K562 (cell line): Measurements from ENCODE around the gene LY6G6F. TPM values are rescaled to one million over a fixed set of nuclear protein-coding genes. Genes with fewer than 3 reads are reported as not detected.

Source experiments
- BDP1 ChIP-seq: IDR thresholded peaks from 3 replicates; pipeline ENCODE4 v1.6.1; 2011; ENCODE audit not compliant: insufficient read length, insufficient read depth
- CBX3 ChIP-seq, 2 experiments: IDR thresholded peaks; 1 replicate in 1 of 2; 2 replicates in 1 of 2; pipeline ENCODE4 v1.6.1; 2012; ENCODE audit warnings: inconsistent platforms in 2 of 2, low read length in 2 of 2, borderline replicate concordance in 1 of 2, control low read depth in 1 of 2
- CC2D1A ChIP-seq: fragments of 450-650 bp; IDR thresholded peaks from 2 replicates; pipeline ENCODE4 v1.6.1; 2017; ENCODE audit warnings: mild to moderate bottlenecking
- FOXA1 ChIP-seq: fragments of 450-650 bp; IDR thresholded peaks from 2 replicates; pipeline ENCODE4 v1.6.1; 2016; ENCODE audit warnings: mild to moderate bottlenecking, borderline replicate concordance
- GATAD2B ChIP-seq: fragments of 450-650 bp; IDR thresholded peaks from 2 replicates; pipeline ENCODE4 v1.6.1; 2017; ENCODE audit warnings: mild to moderate bottlenecking, borderline replicate concordance
- HNRNPL ChIP-seq: fragments of 200-400 bp; formaldehyde crosslinking; IDR thresholded peaks from 2 replicates; pipeline ENCODE4 v1.6.1; 2017; ENCODE audit warnings: low read depth, mild to moderate bottlenecking, low read length
- MED1 ChIP-seq: sonication (generic); formaldehyde crosslinking; IDR thresholded peaks from 2 replicates; pipeline ENCODE4 v1.8.1; 2023; ENCODE audit warnings: missing genetic modification reagents, borderline replicate concordance
- PURB ChIP-seq: sonication (generic); formaldehyde crosslinking; IDR thresholded peaks from 2 replicates; pipeline ENCODE4 v1.9.0; 2021; ENCODE audit warnings: low read depth, mild to moderate bottlenecking, missing genetic modification reagents
- SAFB2 ChIP-seq: fragments of 200-400 bp; formaldehyde crosslinking; IDR thresholded peaks from 2 replicates; pipeline ENCODE4 v1.6.1; 2018; ENCODE audit warnings: borderline replicate concordance, low read length, low read depth, moderate library complexity; ENCODE audit not compliant: severe bottlenecking
- SP2 ChIP-seq: IDR thresholded peaks from 2 replicates; pipeline ENCODE4 v1.6.1; 2011; ENCODE audit warnings: mild to moderate bottlenecking, low read depth, low read length, moderate library complexity; ENCODE audit not compliant: poor library complexity, severe bottlenecking; ENCODE audit errors: extremely low read depth
- TEAD1 ChIP-seq, 2 experiments: fragments of 450-650 bp in 1 of 2; sonication (generic) in 1 of 2; formaldehyde crosslinking; IDR thresholded peaks; 2 replicates each; pipeline versions ENCODE4 v1.4.0 to v1.8.0; 2020 to 2022; ENCODE audit warnings: mild to moderate bottlenecking in 2 of 2, missing genetic modification reagents in 1 of 2
- ZC3H11A ChIP-seq: IDR thresholded peaks from 2 replicates; pipeline ENCODE4 v1.6.1; 2012; ENCODE audit warnings: low read depth, low read length, improper control_type of control experiment
- ZNF174 ChIP-seq: fragments of 250-450 bp; sonication (Bioruptor Pico); IDR thresholded peaks from 2 replicates; pipeline ENCODE4 v1.4.0; 2020; ENCODE audit warnings: mild to moderate bottlenecking
- ZNF197 ChIP-seq: fragments of 200-800 bp; sonication (Bioruptor generic); IDR thresholded peaks from 2 replicates; pipeline ENCODE4 v1.6.1; 2016; ENCODE audit warnings: low read depth, missing genetic modification characterization, missing compliant biosample characterization
- ZNF408 ChIP-seq: fragments of 250-450 bp; sonication (Bioruptor Pico); IDR thresholded peaks from 2 replicates; pipeline ENCODE4 v1.4.0; 2020; ENCODE audit warnings: low read depth, mild to moderate bottlenecking, moderate library complexity
- ZNF431 ChIP-seq: sonication (generic); formaldehyde crosslinking; IDR thresholded peaks from 2 replicates; pipeline ENCODE4 v1.8.0; 2022; ENCODE audit warnings: mild to moderate bottlenecking, missing genetic modification reagents
- ZNF699 ChIP-seq: fragments of 250-450 bp; sonication (Bioruptor Pico); IDR thresholded peaks from 2 replicates; pipeline ENCODE4 v1.8.0; 2021; ENCODE audit warnings: mild to moderate bottlenecking, moderate library complexity; ENCODE audit not compliant: insufficient replicate concordance
- polyA plus RNA-seq, 8 experiments: library from polyadenylated mRNA; depleted of rRNA in 4 of 8; stranded (reverse) in 5 of 8; unstranded in 3 of 8; fragments of >200 nt; fragmentation: Nextera tagmentation in 2 of 8; fragmentation: Illumina TruSeq in 1 of 8; extraction: Ambion mirVana in 2 of 8; extraction: Trizol in 1 of 8; gene quantifications; 2 replicates each; pipeline versions ENCODE4 v1.2.1 to v1.2.3, GENCODE V29; 2011 to 2014; ENCODE audit warnings: inconsistent platforms in 1 of 8, missing spikeins in 1 of 8
- total RNA-seq, 7 experiments: library from RNA; depleted of rRNA in 6 of 7; stranded (reverse); fragments of >200 nt in 6 of 7; fragmentation: Illumina TruSeq in 2 of 7; extraction: Trizol in 2 of 7; gene quantifications; 2 replicates each; pipeline versions ENCODE4 v1.2.1 to v1.2.3, GENCODE V29; 2011 to 2021; ENCODE audit warnings: low replicate concordance in 1 of 7
- TF ChIP-seq, protein P1 (sequence below): IDR thresholded peaks from 2 replicates; pipeline ENCODE4 v1.6.1; 2011; ENCODE audit not compliant: insufficient read length; ENCODE audit errors: extremely low read depth
- TF ChIP-seq, protein P2 (sequence below): sonication (generic); formaldehyde crosslinking; IDR thresholded peaks from 2 replicates; pipeline ENCODE4 v1.9.0; 2022; ENCODE audit warnings: mild to moderate bottlenecking, missing genetic modification reagents
- TF ChIP-seq, protein P3 (sequence below): fragments of 450-650 bp; IDR thresholded peaks from 2 replicates; pipeline ENCODE4 v1.6.1; 2016; ENCODE audit warnings: antibody characterized with exemption
- TF ChIP-seq, protein P4 (sequence below): sonication (generic); formaldehyde crosslinking; IDR thresholded peaks from 2 replicates; pipeline ENCODE4 v1.8.0; 2022; ENCODE audit warnings: missing genetic modification reagents, mild to moderate bottlenecking, borderline replicate concordance
- TF ChIP-seq, protein P5 (sequence below): fragments of 450-650 bp; conservative IDR thresholded peaks from 2 replicates; pipeline ENCODE4 v1.6.1; 2016; ENCODE audit warnings: missing genetic modification characterization, low read depth, mild to moderate bottlenecking, control low read depth, missing compliant biosample characterization
- TF ChIP-seq, protein P6 (sequence below): fragments of 450-650 bp; IDR thresholded peaks from 2 replicates; pipeline ENCODE4 v1.6.1; 2016; ENCODE audit warnings: missing biosample characterization, missing genetic modification characterization

LY6G6F gene
- total and polyA plus RNA-seq, 9 of the 15 experiments (the other 6 are each of a cell fraction or from before 2014, with no cell fraction given) = 0.14 to 0.50 (median 0.28) TPM; not detected in 2

DNA sequence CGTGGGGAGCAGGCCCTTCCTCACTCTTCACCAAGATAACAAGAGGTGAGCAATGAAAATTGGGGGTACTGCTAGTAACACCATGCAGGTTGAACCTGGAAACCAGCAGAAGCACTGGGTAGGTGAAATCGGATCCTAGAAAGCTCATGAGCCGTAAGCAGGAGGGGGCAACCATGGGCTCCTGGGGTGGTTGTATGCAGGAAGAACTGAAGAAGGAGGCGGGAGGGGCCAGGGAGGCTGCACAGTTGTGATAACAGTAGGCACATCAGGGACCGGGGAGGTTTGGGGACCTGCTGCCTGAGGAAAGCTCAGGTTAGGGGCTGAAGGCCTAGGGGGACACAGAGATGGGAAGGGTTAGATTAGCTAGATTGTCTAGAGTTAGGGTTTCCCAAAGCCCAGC is 20.2 kb upstream of the LY6G6F start (continued):
- TF ChIP-seq GATAD2B = no peak
- TF ChIP-seq, protein P1, sequence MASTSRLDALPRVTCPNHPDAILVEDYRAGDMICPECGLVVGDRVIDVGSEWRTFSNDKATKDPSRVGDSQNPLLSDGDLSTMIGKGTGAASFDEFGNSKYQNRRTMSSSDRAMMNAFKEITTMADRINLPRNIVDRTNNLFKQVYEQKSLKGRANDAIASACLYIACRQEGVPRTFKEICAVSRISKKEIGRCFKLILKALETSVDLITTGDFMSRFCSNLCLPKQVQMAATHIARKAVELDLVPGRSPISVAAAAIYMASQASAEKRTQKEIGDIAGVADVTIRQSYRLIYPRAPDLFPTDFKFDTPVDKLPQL = no peak
- TF ChIP-seq, protein P2, sequence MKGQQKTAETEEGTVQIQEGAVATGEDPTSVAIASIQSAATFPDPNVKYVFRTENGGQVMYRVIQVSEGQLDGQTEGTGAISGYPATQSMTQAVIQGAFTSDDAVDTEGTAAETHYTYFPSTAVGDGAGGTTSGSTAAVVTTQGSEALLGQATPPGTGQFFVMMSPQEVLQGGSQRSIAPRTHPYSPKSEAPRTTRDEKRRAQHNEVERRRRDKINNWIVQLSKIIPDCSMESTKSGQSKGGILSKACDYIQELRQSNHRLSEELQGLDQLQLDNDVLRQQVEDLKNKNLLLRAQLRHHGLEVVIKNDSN (CRISPR knock-in tag) = 0 out of 2 replicates have a peak, but pooled peaks have one; percentile 29
- TF ChIP-seq, protein P3, sequence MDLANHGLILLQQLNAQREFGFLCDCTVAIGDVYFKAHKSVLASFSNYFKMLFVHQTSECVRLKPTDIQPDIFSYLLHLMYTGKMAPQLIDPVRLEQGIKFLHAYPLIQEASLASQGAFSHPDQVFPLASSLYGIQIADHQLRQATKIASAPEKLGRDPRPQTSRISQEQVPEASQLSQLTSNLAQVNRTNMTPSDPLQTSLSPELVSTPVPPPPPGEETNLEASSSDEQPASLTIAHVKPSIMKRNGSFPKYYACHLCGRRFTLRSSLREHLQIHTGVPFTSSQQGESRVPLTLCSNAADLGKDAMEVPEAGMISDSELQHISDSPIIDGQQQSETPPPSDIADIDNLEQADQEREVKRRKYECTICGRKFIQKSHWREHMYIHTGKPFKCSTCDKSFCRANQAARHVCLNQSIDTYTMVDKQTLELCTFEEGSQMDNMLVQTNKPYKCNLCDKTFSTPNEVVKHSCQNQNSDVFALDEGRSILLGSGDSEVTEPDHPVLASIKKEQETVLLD = peak; percentile 51; the same call in 1 of the 2 replicates
- no peak for TF ChIP-seq CC2D1A
- TF ChIP-seq ZNF197 (CRISPR knock-in tag) = no peak
- no peak for TF ChIP-seq SP2
- TF ChIP-seq ZNF699 (CRISPR knock-in tag) = no peak
- TF ChIP-seq SAFB2 = no peak
- TF ChIP-seq ZC3H11A = no peak
- TF ChIP-seq, protein P4, sequence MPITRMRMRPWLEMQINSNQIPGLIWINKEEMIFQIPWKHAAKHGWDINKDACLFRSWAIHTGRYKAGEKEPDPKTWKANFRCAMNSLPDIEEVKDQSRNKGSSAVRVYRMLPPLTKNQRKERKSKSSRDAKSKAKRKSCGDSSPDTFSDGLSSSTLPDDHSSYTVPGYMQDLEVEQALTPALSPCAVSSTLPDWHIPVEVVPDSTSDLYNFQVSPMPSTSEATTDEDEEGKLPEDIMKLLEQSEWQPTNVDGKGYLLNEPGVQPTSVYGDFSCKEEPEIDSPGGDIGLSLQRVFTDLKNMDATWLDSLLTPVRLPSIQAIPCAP (CRISPR knock-in tag) = 0 out of 2 replicates have a peak, but pooled peaks have one; percentile 56
- TF ChIP-seq ZNF174 = no peak
- no peak for TF ChIP-seq TEAD1 (CRISPR knock-in tag; IDR thresholded peaks at IDR 0.05)
- no peak for TF ChIP-seq PURB (CRISPR knock-in tag)
- TF ChIP-seq, protein P5, sequence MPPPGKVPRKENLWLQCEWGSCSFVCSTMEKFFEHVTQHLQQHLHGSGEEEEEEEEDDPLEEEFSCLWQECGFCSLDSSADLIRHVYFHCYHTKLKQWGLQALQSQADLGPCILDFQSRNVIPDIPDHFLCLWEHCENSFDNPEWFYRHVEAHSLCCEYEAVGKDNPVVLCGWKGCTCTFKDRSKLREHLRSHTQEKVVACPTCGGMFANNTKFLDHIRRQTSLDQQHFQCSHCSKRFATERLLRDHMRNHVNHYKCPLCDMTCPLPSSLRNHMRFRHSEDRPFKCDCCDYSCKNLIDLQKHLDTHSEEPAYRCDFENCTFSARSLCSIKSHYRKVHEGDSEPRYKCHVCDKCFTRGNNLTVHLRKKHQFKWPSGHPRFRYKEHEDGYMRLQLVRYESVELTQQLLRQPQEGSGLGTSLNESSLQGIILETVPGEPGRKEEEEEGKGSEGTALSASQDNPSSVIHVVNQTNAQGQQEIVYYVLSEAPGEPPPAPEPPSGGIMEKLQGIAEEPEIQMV (tag) = no peak
- no peak for TF ChIP-seq ZNF431 (CRISPR knock-in tag)
- no peak for TF ChIP-seq HNRNPL
- TF ChIP-seq BDP1 = no peak
- TF ChIP-seq FOXA1 = no peak
- TF ChIP-seq, protein P6, sequence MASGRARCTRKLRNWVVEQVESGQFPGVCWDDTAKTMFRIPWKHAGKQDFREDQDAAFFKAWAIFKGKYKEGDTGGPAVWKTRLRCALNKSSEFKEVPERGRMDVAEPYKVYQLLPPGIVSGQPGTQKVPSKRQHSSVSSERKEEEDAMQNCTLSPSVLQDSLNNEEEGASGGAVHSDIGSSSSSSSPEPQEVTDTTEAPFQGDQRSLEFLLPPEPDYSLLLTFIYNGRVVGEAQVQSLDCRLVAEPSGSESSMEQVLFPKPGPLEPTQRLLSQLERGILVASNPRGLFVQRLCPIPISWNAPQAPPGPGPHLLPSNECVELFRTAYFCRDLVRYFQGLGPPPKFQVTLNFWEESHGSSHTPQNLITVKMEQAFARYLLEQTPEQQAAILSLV = no peak
- TF ChIP-seq CBX3 (IDR thresholded peaks at IDR 0.05; ENCODE audit: borderline replicate concordance in 1 of 2, low read length in 2 of 2) = no peak
- TF ChIP-seq MED1 (CRISPR knock-in tag) = no peak
- TF ChIP-seq ZNF408 (CRISPR knock-in tag) = no peak
